Globus pallidus (tissue), 1 donor: ENCODE measurements around the gene LTK.

Experiments
- DNase-seq: peaks from one replicate; pipeline ENCODE4 v3.0.0-alpha.2; 2015; ENCODE audit warnings: low spot score

LTK gene

GRCh38 chr15:41498657-41499056 is 15.0 kb downstream of the LTK start:
- DNase-seq = no peak

- DNase-seq = no peak
These were observed 17.7 kb downstream of the LTK start for GRCh38 chr15:41495736-41496599.

GRCh38 chr15:41494922-41495735 is 18.5 kb downstream of the LTK start:
- no peak for DNase-seq

GRCh38 chr15:41494190-41494921 is 19.3 kb downstream of the LTK start:
- DNase-seq = no peak

- no peak for DNase-seq
These were observed 19.8 kb downstream of the LTK start for GRCh38 chr15:41493902-41494189.

GRCh38 chr15:41493205-41493901 is 20.3 kb downstream of the LTK start, which contains the start of gene ITPKA:
Gene ITPKA, plus strand, starts transcription at chr15:41493874. Its CDS starts 54 bp downstream, at chr15:41493928.
- DNase-seq = peak; percentile 39

- DNase-seq = no peak
These were observed 20.9 kb downstream of the LTK start for GRCh38 chr15:41492597-41493204.

- no peak for DNase-seq
These were observed 21.7 kb downstream of the LTK start for GRCh38 chr15:41491889-41492288.

- no peak for DNase-seq
These were observed 23.3 kb downstream of the LTK start for GRCh38 chr15:41490355-41490754.

GRCh38 chr15:41489641-41490040 is 24.0 kb downstream of the LTK start:
- no peak for DNase-seq

GRCh38 chr15:41487802-41488201 is 25.8 kb downstream of the LTK start:
- no peak for DNase-seq

- DNase-seq = no peak
These were observed 26.2 kb downstream of the LTK start for GRCh38 chr15:41487381-41487780.

GRCh38 chr15:41486286-41486685 is 27.3 kb downstream of the LTK start:
- DNase-seq = no peak

GRCh38 chr15:41484937-41485625 is 28.5 kb downstream of the LTK start:
- no peak for DNase-seq

GRCh38 chr15:41483519-41483918 is 30.1 kb downstream of the LTK start:
- no peak for DNase-seq

GRCh38 chr15:41483115-41483514 is 30.5 kb downstream of the LTK start:
- DNase-seq = no peak

GRCh38 chr15:41482110-41482877 is 31.3 kb downstream of the LTK start:
- DNase-seq = no peak

GRCh38 chr15:41480396-41481140 is 33.1 kb downstream of the LTK start:
- DNase-seq = no peak

- DNase-seq = no peak
These were observed 37.1 kb downstream of the LTK start for GRCh38 chr15:41476416-41477048.
